K562 treated with DMSO at 1 percent for 4 hours (cell line): Measurements from ENCODE around the gene HCAR3. TPM values are rescaled to one million over a fixed set of nuclear protein-coding genes. Genes with fewer than 3 reads are reported as not detected.

ENCODE experiments used
- total RNA-seq: library from RNA; unstranded; fragments of 300-600 nt; gene quantifications from 2 replicates; pipeline ENCODE4 v1.2.3, GENCODE V29; 2022; ENCODE audit not compliant: insufficient read depth

Gene HCAR3
- not detected in 2 replicates for total RNA-seq

GRCh38 chr12:122716658-122717057 lies at the start of gene HCAR3:
Gene HCAR3, minus strand, starts transcription at chr12:122716811. Its CDS starts 74 bp downstream, at chr12:122716737.

GRCh38 chr12:122752464-122753318 lies 36.1 kb upstream of the HCAR3 start, which contains the start of gene DENR:
Gene DENR, plus strand, starts transcription at chr12:122752824. Its CDS starts 878 bp downstream, at chr12:122753702.

GRCh38 chr12:122730215-122731014 lies 13.8 kb upstream of the HCAR3 start, which contains the start of gene HCAR1:
Gene HCAR1, minus strand, starts transcription at chr12:122730844. Its CDS starts 505 bp downstream, at chr12:122730339.

GRCh38 chr12:122702890-122703611 lies 13.6 kb downstream of the HCAR3 start, which contains the start of gene HCAR2:
Gene HCAR2, minus strand, starts transcription at chr12:122703357. Its CDS starts 74 bp downstream, at chr12:122703283.

Other genes with a start within 250 kb of the HCAR3 start
- gene ZCCHC8, start 215.9 kb downstream of the HCAR3 start, total RNA-seq: 33.1 and 34.1 TPM in 2 replicates
- gene RSRC2, start 189.9 kb downstream of the HCAR3 start, total RNA-seq: 31.7 and 53.4 TPM in 2 replicates
- gene KNTC1, start 189.6 kb downstream of the HCAR3 start, total RNA-seq: 42.3 and 50.8 TPM in 2 replicates
- not detected in 2 replicates for gene HCAR2, start 13.5 kb downstream of the HCAR3 start, total RNA-seq
- not detected in 2 replicates for gene HCAR1, start 14.0 kb upstream of the HCAR3 start, total RNA-seq
- gene DENR, start 36.0 kb upstream of the HCAR3 start, total RNA-seq: 24.8 and 31.2 TPM in 2 replicates
- 1.6 and 2.3 TPM in 2 replicates for gene CCDC62, start 57.8 kb upstream of the HCAR3 start, total RNA-seq
- gene HIP1R, start 118.6 kb upstream of the HCAR3 start, total RNA-seq: 18.7 and 23.2 TPM in 2 replicates
- 21.4 and 27.2 TPM in 2 replicates for gene VPS37B, start 179.3 kb upstream of the HCAR3 start, total RNA-seq
- 8.5 and 9.8 TPM in 2 replicates for gene ABCB9, start 249.7 kb upstream of the HCAR3 start, total RNA-seq